Femur (tissue), 1 donor: ENCODE results near the gene CLEC3B.
"Not testable (repeated sequence)": the region's sequence is repeated elsewhere in the genome, so short reads cannot be mapped to it uniquely, and the experiment has no call there.

Source experiments
- DNase-seq: peaks from one replicate; pipeline ENCODE4 v3.0.0-alpha.2; 2017

CLEC3B gene

DNA sequence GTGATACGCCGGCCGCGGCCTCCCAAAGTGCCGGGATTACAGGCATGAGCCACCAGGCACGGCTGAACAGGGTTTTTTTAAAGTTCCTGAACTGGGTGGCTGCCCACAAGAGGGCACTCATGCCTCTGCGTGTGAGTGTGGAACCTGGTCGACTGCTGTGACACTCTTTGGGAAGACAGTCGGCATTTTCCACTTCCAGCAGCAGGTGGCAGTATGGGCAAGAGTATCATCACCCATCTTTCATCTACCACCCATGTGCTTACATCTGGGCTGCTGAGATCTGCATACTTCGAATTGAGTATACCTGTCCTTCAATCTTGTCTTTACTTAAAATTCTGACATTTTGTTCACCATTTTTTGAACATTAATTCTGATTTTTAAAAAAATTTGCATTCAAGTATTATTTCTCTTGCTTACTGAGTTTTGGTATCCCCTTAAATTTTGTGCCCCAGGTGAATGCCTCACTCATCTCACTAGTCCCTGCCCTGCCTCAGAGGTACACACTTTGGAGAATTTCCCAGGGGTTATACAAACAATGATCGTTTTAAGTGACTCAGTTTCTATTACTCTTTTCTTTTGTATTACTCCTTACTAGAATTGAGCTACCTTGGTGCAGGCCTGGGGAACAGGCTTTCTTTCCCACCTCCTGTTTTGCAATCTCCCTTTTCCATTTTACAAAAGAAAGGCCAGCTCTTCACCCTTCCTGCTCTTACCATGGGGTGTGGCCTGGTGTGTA, 11.8 kb downstream of the CLEC3B start:
- peak; percentile 93 for DNase-seq

DNA sequence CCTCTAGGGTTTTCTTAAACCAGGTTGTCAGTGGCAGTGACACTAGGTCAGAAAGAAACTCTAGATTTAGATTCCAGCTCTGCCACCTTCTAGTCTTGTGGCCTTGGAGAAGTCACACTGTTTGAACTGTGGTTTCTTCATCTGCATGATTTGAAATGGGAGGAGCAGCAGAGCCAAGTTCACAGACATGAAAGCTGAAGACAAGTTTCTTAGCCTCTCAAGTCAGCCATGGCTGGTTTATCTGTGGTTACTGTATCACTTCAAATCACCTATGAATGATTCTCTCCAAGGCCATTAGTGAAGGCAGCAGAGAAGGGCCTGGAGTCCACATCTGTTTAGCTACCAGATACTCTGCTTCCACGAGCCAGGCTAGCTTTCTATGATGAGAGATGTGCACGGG, 15.6 kb downstream of the CLEC3B start:
- DNase-seq = no peak

DNA sequence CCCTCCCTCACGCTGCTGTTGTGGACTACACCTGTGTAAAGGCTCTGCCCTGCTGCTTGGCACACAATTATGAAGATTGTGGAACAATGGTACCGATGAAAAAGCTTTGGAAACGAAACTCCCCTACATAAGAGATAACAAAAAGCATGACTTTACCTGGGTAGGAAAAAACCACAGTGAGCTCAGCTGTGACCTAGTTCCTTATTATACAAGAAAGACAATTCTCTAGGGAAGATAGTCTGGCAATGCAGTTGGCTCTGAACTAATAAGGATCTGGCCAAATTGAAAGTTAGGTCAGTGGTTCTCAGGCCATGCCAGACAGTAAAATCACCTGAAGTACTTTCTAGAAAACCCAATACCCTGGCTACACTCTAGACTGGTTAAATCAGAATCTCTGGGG, 16.1 kb downstream of the CLEC3B start:
- no peak for DNase-seq

DNA sequence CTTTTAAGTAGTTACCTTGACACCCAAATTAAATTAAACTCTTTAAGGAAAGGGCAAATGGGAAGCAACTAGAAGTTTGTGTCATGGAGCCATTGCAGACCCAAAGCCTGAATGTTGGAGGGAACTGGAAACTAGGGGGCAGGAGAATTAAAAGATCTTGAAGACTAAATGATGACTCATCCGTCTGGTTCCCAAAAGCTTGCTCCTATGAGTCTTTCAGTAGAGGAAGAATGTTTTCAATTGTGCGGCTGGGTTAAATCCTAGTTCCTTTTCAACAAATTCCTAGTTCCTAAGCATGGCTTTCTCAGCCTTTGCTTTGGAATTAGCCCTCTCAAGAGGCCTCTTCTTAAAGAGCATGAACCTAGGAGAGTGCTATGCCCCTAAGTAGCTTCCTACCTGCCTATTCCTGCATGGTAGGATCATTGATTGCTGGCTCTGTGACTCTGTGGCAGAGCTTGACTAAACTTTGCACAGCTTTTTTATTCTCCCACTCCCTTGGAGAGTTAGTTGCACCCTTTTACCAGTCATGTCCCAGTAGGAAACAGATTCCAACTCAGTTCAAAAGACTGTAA, 17.7 kb downstream of the CLEC3B start:
- no peak for DNase-seq

DNA sequence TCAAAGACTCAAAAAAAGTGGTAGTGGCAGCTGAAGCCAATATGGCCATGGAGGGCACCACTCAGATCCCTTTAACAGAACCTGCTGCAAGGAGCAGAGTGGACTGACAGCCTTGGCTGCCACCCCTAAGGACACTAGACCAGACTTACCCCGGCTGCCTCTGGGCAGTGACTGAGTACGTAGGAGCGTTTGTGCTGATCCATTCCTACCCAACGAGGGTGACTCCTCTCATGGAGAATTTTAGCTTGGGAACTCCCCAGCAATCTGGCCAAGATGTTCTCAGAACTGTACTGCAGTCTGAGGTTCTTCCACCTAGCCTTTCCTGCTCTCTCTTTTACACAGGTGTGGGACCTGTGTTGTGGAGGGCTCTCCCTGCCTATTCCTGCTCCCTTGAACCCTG, 22.1 kb downstream of the CLEC3B start:
- no peak for DNase-seq

DNA sequence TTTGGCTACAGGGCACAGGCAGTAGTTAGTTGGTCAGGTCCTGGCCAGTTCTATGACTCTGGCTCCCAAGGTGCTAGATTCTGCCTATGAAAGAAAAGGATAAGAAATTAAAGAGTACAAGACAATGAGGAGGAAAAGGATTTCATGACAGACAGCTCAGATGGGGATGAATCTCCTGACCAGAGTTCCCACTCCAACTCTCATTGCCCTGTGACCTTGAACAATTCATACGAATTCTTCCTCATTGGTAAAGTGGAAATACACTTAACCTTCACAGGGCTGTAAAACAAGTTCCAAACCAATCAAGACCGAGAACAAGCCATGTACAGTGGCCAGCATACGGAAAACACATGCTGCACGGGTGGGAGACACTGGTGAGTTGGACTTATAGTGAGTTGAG, 23.7 kb downstream of the CLEC3B start:
- DNase-seq = no peak

DNA sequence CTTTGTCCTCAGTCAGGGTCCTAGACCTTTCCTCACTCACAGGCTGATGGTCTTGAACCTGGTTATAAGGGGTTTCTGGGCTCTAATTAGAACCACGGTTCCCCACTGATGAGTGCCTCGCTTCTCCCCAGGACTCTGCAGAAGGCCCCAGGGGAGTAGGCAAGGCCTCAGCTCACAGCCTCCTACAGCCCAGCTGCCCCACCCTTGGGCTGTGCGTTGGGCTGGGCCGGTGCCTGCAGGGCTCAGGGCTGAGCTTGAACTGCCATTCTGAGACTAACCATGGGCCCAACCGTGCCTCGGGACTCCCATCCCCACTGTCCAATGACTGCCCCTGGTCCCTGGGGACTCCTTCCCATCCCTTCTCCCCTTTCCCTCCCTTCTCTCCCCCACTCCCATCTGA, 25.6 kb downstream of the CLEC3B start:
- no peak for DNase-seq

DNA sequence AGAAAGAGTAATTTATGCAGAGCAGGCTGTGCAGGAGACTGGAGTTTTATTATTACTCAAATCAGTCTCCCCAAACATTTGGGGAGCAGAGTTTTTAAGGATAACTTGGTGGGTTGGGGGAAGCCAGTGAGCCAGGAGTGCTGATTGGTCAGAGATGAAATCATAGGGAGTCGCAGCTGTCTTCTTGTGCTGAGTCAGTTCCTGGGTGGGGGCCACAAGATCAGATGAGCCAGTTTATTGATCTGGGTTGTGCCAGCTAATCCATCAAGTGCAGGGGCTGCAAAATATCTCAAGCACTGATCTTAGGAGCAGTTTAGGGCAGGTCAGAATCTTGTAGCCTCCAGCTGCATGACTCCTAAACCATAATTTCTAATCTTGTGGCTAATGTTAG, 27.7 kb downstream of the CLEC3B start:
- DNase-seq = not testable (repeated sequence)

DNA sequence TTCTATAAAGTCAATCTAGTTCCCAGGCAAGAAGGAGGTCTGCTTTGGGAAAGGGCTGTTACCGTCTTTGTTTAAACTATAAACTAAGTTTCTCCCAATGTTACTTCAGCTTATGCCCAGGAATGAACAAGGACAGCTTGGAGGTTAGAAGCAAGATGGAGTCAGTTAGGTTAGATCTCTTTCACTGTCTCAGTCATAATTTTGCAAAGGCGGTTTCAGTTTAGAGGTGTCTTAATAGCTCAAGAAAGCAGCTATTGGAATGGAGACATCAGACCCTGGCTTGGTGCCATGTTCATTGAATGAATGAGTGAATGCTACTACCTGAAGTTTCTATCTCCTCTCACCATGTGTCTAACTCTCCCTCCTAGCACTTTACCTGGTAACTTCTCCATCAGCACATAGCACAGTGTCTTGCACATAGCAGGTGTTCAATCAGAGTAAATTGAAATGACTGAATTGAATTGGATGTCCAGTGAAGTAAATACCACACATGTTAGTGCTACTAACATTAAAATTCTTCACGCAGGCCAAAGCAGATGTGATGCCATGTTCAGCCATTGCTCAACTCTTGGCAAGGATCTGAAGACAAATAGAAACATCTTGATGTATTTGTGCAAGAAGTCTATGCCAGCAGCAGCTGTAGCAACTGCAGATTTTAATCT, 28.2 kb downstream of the CLEC3B start:
- DNase-seq = no peak

DNA sequence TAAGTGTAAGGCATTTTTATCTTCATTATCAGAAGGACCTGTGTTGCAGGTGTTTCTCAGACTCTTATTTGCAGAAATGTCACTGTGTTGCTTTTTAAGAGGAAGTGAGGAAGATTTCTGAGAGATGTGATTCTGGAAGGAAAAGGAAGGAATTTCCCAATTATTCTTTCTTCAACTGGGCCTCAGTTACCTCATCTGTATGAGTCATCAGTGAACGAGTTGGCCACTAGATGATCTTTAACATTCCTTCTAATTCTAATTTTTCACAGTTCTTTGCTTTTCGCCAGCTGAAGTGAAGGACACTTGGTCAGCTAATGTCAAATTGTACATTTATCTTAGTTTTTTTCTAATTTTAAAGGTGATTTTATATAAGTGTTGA, 28.9 kb downstream of the CLEC3B start:
- no peak for DNase-seq

DNA sequence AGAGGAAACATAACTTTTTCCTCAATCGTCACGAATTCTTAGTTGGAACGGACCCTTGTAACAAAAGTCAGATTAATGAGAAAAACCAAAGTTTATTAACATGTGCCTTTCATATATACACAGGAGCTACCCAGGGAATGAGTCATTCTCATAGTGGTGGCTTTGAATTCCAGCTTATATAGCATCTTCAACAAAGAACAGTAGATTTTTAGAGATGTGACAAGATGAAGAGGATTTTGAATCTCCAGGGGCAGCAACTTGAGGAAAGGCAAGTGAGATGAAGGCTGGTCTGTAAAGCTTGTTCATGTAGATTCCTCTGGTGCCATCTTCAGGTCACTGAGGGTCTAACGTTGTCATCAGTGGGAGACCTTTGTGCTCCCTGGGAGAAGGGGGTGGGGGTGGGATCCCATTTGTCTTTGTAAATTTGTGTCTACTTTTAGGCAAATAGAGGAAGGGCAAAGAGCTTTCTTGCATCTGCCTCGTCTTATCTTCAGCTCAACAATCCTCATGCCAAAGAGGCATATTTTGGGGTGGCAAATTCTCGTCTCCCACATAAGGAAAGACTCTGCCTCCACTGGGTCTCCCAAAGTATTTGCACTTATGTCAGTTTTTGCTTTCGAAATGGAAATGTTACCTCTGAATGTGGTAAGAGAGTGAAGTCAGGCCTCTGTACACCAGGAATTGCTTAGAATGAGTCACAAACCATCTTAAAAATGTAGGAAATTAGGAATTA, 29.5 kb downstream of the CLEC3B start:
- no peak for DNase-seq

DNA sequence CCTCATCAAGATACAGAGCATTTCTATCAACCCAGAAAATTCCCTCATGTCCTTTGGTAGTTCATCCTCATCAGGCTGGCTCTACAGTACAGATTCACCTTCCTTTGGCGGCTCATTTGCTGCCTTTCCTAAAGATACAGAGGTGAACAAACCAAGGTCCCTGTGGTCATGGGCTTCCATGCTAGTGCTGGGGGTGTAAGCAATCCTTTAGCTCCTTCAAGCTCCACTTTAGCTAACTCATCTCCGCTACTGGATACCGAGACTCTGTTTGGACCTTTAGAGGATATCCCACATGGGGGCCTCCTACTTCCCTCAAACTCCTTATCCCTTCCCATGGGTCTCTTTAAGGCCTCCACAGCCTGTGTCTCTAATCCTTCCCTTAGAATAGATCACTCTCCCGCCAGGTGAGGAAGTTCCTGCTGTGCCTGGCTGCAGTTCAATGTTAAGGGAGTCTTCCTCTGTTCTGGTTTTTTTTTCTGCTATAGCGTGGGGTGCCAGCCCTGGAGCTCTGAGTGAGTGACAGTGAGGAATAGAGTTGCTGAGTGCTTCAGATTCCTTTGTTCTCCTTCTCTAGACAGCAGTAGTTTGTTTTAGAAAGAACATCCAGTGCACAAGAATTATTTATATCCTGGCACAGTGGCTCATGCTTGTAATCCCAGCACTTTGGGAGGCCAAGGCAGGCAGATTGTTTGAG, 30.7 kb downstream of the CLEC3B start:
- no peak for DNase-seq

DNA sequence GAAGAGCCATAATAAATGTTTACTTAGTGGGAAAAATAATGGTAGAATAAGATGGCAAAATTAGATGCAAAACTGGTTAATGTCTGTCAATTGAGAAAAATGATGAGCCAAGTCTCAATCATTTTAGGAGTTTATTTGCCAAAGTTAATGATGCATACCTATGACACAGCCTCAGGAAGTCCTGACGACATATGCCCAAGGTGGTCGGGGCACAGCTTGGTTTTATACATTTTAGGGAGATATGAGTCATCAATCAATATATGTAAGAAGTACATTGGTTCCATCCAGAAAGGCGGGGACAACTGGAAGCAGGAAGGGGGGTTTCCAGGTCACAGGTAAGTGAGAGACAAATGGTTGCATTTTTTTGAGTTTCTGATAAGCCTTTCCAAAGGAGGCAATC, 31.5 kb downstream of the CLEC3B start:
- no peak for DNase-seq

DNA sequence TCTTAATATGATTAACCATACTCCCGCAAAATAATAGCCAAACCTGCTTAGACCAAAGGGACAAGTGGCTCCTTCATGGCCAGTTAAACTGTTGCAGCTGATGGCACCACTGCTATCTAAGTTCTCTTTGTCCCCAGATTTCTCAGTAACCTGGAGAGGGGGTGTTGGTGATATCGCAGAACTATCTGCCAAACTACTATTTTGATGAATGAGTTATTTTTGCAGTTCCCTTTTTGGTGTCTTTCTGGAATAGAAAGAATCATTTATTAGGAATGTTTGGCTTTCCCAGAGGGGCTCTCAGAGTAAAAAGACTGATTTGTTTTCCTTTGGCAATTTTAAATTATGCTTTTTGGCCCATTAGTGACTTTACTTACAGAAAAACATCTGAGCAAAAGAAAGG, 33.0 kb downstream of the CLEC3B start:
- no peak for DNase-seq

DNA sequence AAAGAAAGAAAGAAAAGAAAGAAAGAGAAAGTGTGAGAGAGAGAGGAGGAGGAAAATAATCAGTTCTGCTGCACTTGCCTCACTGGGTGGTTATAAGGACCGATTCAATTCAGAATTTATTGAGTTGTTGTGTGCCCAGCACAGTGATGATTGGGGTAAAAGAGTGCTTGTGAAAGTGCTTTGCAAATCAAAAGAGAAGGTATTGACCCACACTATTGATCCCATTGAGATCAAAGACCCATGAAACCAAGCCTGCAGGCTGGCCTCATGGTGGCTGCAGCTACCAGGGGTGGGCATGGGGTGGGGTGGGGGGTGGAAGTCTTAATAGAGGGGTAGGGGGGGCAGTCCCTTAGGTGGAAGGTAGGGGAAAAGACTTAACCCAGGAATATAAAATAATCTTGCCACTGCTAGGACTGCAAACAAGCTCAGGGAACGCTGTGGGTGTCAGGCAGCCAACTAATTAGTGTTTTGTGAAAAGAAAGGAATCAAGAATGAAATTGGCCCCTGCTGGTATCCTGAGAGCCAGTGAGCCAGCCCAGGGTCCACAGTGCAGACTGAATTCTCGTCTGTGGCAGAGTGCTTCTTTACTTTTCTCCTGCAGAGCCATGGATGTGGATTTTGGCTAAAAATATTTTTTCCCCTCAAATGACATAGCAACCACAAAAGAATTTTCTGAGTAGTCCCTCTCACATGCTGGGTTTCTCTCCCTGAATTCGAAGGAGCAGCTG, 34.2 kb downstream of the CLEC3B start:
- DNase-seq = no peak

DNA sequence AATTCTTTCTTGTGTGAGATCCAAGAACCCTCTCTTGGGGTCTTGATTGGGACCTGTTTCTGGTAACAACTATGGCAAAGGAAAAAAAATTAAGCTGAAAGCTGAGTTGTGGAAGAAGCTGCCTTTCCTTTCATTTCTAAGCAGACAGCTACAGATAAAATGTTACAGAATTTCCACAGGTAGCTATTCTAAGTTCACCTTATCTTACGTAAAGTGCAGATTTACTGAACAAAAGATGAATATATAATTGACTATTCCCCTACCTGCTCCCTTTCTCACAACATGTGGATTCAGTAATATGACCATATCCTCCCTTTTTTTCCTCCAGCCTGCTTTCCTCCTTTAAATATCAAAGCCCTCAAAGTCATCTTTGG, 36.6 kb downstream of the CLEC3B start:
- DNase-seq = no peak

DNA sequence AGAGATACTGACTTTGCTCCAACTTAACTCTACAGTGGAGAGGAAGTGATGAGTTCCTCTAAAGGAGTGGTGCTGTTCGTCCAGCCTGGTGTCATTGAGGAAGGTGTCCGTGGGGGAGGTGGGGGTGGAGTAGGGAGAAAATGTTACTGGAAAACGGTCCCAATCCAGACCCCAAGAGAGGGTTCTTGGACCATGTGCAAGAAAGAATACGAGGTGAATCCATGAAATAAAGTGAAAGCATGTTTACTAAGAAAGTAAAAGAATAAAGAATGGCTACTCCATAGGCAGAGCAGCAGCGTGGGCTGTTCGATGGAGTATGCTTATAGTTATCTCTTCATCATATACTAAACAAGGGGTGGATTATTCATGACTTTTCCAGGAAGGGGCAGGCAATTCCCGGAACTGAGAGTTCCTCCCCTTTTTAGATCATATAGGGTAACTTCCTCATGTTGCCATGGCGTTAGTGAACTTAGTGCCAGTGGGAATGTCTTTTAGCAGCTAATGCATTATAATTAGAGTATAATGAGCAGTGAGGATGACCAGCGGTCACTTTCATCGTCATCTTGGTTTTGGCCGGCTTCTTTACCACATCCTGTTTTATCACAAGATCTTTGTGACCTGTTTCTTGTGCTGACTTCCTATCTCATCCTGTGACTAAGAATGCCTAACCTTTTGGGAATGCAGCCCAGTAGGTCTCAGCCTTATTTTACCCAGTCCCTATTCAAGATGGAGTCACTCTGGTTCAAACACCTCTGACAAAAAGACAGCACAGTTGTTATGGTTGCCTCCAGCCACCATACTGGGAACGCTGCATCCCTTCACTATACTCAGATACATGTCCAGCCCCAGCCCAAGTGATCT, 38.6 kb downstream of the CLEC3B start:
- DNase-seq = peak; percentile 47

DNA sequence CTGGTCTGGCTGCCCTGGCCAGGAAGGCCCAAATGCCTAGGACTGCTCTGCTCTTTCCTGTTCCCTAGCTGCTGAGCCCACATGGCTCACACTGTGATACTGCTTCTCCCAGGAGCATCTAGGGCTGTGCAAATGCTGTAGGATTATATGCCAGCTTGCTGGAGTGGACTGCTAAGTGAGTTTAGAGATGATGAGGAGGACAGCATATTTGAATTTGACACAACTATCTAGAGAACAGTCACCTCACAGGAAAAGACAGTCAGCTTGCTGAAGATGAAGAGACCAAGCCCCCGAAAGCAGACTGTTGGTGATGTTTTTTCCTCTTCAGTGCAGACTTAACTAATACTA, 39.2 kb downstream of the CLEC3B start:
- DNase-seq = no peak

DNA sequence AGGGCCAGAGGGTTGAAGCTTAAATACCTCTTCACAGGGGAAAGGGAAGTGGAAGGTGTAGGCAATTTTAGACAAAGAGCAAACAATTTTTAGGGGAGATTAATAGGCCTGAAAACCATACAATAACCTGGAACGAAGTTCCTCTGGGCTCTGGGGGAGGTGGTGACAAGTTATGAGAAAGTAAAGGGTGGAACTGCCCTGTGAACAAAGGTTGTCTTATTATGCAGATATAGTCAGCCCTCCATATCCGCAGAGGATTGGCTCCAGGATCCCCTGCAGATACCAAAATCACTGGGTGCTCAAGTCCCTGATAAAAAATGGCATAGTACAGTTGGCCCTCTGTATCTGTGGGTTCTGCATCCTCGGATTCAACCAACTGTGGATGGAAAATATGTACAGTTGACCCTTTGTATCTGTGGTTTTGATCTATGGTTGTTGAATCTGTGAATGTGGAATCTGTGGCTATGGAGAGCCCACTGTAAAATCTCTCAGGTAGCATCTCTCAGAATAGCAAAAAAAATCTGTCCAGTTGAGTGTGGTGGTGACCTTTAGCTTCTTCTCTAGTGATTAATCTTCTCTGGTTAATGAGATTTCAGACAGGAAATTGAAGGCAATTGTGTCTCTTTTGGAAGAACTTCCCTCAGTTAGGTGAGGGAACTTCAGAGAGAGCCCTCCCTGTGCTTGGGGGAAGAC, 40.2 kb downstream of the CLEC3B start:
- no peak for DNase-seq

DNA sequence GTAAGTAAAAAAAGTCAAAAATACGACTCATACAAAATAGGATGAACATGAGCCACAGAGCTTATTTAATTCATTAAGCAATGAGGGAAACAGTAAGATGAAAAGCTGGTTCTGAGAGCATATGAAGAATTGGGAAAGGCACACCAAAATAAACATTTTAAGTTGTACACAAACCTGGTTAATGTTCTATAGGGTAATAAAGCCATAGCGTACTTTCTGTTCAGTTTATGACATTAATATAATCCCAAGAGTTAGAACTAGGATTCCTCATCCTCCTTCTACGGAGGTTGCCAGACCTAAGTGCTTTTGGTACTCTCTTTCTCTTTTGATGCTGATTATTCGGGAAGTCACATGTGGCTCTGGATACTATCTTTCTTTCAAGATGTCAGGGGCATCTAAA, 41.4 kb downstream of the CLEC3B start:
- DNase-seq = no peak

DNA sequence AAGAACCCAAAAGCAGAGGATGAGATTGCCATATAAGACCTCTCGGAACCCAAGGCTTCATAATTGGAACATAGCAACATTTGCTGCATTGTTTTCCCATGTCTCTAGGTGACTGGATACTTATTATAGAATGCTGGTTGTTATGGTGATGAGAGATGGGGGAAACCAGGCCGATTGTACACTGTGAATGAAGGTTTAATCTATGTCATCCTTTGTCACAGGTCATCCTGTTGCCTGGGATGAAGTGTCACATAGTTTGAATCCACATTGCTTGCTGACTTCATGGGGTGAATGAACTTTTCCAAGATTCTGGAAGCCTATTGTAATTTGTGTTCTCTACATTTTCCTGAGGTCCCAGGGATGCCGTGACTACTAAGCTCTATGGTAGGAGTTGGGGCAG, 41.8 kb downstream of the CLEC3B start:
- DNase-seq = no peak
